H9 (cell line): Measurements from ENCODE around the gene HRH1. TPM values are rescaled to one million over a fixed set of nuclear protein-coding genes. Genes with fewer than 3 reads are reported as not detected.

ENCODE experiments used
- DNase-seq: peaks from one replicate; pipeline ENCODE4 v3.0.0-alpha.2; 2017
- H2AFZ ChIP-seq: one replicate; pipeline ENCODE4 v1.6.1; 2013; ENCODE audit warnings: mild to moderate bottlenecking, low read length, control low read depth, moderate library complexity
- H2AK5ac ChIP-seq: 2 replicates; pipeline ENCODE4 v1.6.1; 2013; ENCODE audit warnings: low read length, control low read depth, mixed read lengths; ENCODE audit not compliant: insufficient read length
- H2BK120ac ChIP-seq: one replicate; pipeline ENCODE4 v1.6.1; 2013; ENCODE audit warnings: low read depth, mild to moderate bottlenecking, low read length, control low read depth, inconsistent platforms; ENCODE audit not compliant: poor library complexity, severe bottlenecking
- H2BK12ac ChIP-seq: 2 replicates; pipeline ENCODE4 v1.6.1; 2013; ENCODE audit warnings: low read length, control low read depth, mixed read lengths, low read depth; ENCODE audit not compliant: insufficient read length
- H2BK15ac ChIP-seq: 2 replicates; pipeline ENCODE4 v1.6.1; 2013; ENCODE audit warnings: low read depth, low read length, control low read depth
- H2BK20ac ChIP-seq: one replicate; pipeline ENCODE4 v1.6.1; 2013; ENCODE audit warnings: low read depth, mild to moderate bottlenecking, low read length, control low read depth, inconsistent platforms; ENCODE audit not compliant: poor library complexity, severe bottlenecking
- H2BK5ac ChIP-seq: 2 replicates; pipeline ENCODE4 v1.6.1; 2013; ENCODE audit warnings: low read length, control low read depth, mixed read lengths; ENCODE audit not compliant: insufficient read length
- H3K14ac ChIP-seq: 2 replicates; pipeline ENCODE4 v1.6.1; 2013; ENCODE audit warnings: low read length, control low read depth; ENCODE audit not compliant: insufficient read depth
- H3K18ac ChIP-seq: 2 replicates; pipeline ENCODE4 v1.6.1; 2013; ENCODE audit warnings: low read depth, mild to moderate bottlenecking, mixed read lengths, low read length, control low read depth; ENCODE audit not compliant: insufficient read length
- H3K23ac ChIP-seq: 2 replicates; pipeline ENCODE4 v1.6.1; 2013; ENCODE audit warnings: low read length, control low read depth, mixed read lengths, low read depth; ENCODE audit not compliant: insufficient read length
- H3K23me2 ChIP-seq: 2 replicates; pipeline ENCODE4 v1.6.1; 2013; ENCODE audit warnings: low read depth, mild to moderate bottlenecking, mixed read lengths, low read length, control low read depth; ENCODE audit not compliant: insufficient read length, poor library complexity, severe bottlenecking
- H3K27ac ChIP-seq: 2 replicates; pipeline ENCODE4 v1.5.1; 2013; ENCODE audit warnings: low read length, control low read depth, mixed read lengths, low read depth; ENCODE audit not compliant: insufficient read length
- H3K27me3 ChIP-seq: 2 replicates; pipeline ENCODE4 v1.6.1; 2013; ENCODE audit warnings: low read length, control low read depth, inconsistent platforms; ENCODE audit not compliant: insufficient read depth
- H3K4ac ChIP-seq: 2 replicates; pipeline ENCODE4 v1.6.1; 2013; ENCODE audit warnings: low read depth, mild to moderate bottlenecking, control low read depth, inconsistent platforms, low read length, moderate library complexity
- H3K4me1 ChIP-seq: 2 replicates; pipeline ENCODE4 v1.6.1; 2013; ENCODE audit warnings: low read length, control low read depth, inconsistent platforms; ENCODE audit not compliant: insufficient read depth
- H3K4me2 ChIP-seq: 2 replicates; pipeline ENCODE4 v1.6.1; 2013; ENCODE audit warnings: low read length, control low read depth, mixed read lengths; ENCODE audit not compliant: insufficient read length, insufficient read depth
- H3K56ac ChIP-seq: 2 replicates; pipeline ENCODE4 v1.6.1; 2013; ENCODE audit warnings: low read depth, mild to moderate bottlenecking, mixed read lengths, low read length, control low read depth; ENCODE audit not compliant: insufficient read length
- H3K79me1 ChIP-seq: 2 replicates; pipeline ENCODE4 v1.6.1; 2013; ENCODE audit warnings: low read depth, mild to moderate bottlenecking, moderate library complexity, low read length, control low read depth, inconsistent platforms; ENCODE audit not compliant: insufficient read depth, poor library complexity, severe bottlenecking
- H3K79me2 ChIP-seq: 2 replicates; pipeline ENCODE4 v1.6.1; 2013; ENCODE audit warnings: low read length, control low read depth, inconsistent platforms; ENCODE audit not compliant: insufficient read depth
- H3K9ac ChIP-seq: 2 replicates; pipeline ENCODE4 v1.6.1; 2013; ENCODE audit warnings: low read length, control low read depth, mixed read lengths; ENCODE audit not compliant: insufficient read length; ENCODE audit errors: extremely low read depth
- H3K9me3 ChIP-seq: one replicate; pipeline ENCODE4 v1.6.1; 2013; ENCODE audit warnings: low read depth, low read length, inconsistent platforms; ENCODE audit not compliant: control insufficient read depth
- H3T11ph ChIP-seq: one replicate; pipeline ENCODE4 v1.6.1; 2013; ENCODE audit warnings: mild to moderate bottlenecking, low read length, control low read depth, inconsistent platforms
- H4K20me1 ChIP-seq: one replicate; pipeline ENCODE4 v1.6.1; 2013; ENCODE audit not compliant: control insufficient read depth, insufficient read length, insufficient read depth
- H4K5ac ChIP-seq: 2 replicates; pipeline ENCODE4 v1.6.1; 2013; ENCODE audit warnings: low read depth, mild to moderate bottlenecking, mixed read lengths, low read length, control low read depth; ENCODE audit not compliant: insufficient read length
- H4K8ac ChIP-seq: replicated peaks from 2 replicates; pipeline ENCODE4 v1.6.1; 2013; ENCODE audit warnings: low read length, control low read depth, mixed read lengths, low read depth; ENCODE audit not compliant: insufficient read length
- H4K91ac ChIP-seq: 2 replicates; pipeline ENCODE4 v1.6.1; 2013; ENCODE audit warnings: low read depth, mild to moderate bottlenecking, moderate library complexity, mixed read lengths, low read length, control low read depth; ENCODE audit not compliant: insufficient read length
- H3K27ac Mint-ChIP-seq, 3 experiments: 2 replicates in 2 of 3; 3 replicates in 1 of 3; pipeline ENCODE4 v1.8.0; 2020 to 2021; ENCODE audit warnings: mixed read lengths in 3 of 3, mild to moderate bottlenecking in 1 of 3, moderate library complexity in 1 of 3
- H3K27me3 Mint-ChIP-seq: 2 replicates; pipeline ENCODE4 v1.8.0; 2021; ENCODE audit warnings: low read depth, mild to moderate bottlenecking, moderate library complexity, mixed read lengths
- H3K36me3 Mint-ChIP-seq, 3 experiments: 2 replicates in 2 of 3; 3 replicates in 1 of 3; pipeline ENCODE4 v1.8.0; 2020 to 2021; ENCODE audit warnings: low read depth in 3 of 3, mixed read lengths in 3 of 3; ENCODE audit not compliant: insufficient read depth in 1 of 3
- H3K4me1 Mint-ChIP-seq, 2 experiments: 2 replicates each; pipeline ENCODE4 v1.8.0; 2020; ENCODE audit warnings: mixed read lengths in 2 of 2
- H3K4me3 Mint-ChIP-seq, 2 experiments: 2 replicates in 1 of 2; 3 replicates in 1 of 2; pipeline ENCODE4 v1.8.0; 2020 to 2021; ENCODE audit warnings: mild to moderate bottlenecking in 2 of 2, mixed read lengths in 2 of 2, moderate library complexity in 1 of 2
- H3K9me3 Mint-ChIP-seq, 2 experiments: 2 replicates in 1 of 2; 3 replicates in 1 of 2; pipeline ENCODE4 v1.8.0; 2020; ENCODE audit warnings: mild to moderate bottlenecking in 2 of 2, mixed read lengths in 2 of 2, moderate library complexity in 1 of 2
- WGBS: extraction: QIAGEN DNeasy Blood & Tissue Kit; methylation state at CpG from one replicate; pipeline ENCODE4 v1.1.7; 2013; ENCODE audit warnings: missing lambda C conversion rate, low lambda C conversion rate, mixed read lengths; ENCODE audit not compliant: insufficient read length; ENCODE audit errors: extremely low coverage; 5-methylcytosine and 5-hydroxymethylcytosine counted together
- total RNA-seq: library from RNA; stranded (reverse); gene quantifications from 2 replicates; pipeline ENCODE4 v1.2.1, GENCODE V29; 2021
- TF ChIP-seq, protein P1 (sequence below): fragments of 200-600 bp; sonication (generic); conservative IDR thresholded peaks from 3 replicates; pipeline ENCODE4 v1.8.0; 2021; ENCODE audit warnings: antibody characterized with exemption, mild to moderate bottlenecking

The HRH1 gene
- total RNA-seq, 1 experiment from 2014 or later = 0.74 TPM

DNA sequence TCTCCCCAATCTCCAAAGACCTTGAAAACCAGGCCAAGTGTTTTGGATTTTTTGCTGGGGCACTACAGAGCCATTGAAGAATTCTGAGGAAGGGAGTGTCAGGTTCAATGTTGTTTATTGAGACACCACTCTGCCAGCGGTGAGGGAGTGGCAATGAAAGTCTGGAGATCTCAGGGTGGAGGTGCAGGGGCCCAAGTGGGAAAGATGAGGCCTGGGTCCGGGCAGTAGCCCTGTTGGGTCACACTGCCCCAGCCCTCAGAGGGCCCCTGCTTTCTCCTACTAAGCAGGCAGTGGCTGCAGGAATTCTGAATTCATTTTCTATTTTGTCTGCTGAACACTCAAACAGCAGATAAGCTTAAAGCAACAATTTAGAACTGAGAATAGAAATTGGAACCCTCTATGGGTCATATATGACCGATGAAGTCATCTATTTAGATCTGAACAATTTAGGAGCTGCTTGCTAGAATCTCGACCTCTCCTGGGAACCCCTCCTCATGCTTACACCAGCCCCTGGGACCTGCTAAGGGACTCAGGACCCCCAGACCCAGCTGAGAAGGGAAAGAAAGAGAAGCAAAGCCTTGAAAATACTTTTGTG, 17.9 kb downstream of the HRH1 start:
- H3K79me2 ChIP-seq = no peaks in the 10 kb centered on the region
- no peak overlapping the region for H3K27ac Mint-ChIP-seq
- H3K4ac ChIP-seq = no peak overlapping the region

More for the DNA sequence above, 17.9 kb downstream of the HRH1 start:
- no peak overlapping the region for H2AK5ac ChIP-seq
- peaks cover 2% of the 10 kb centered on the region for H4K20me1 ChIP-seq
- H3K23me2 ChIP-seq = no peaks in the 10 kb centered on the region
- no peak overlapping the region for H3K27ac ChIP-seq
- no peaks in the 10 kb centered on the region for H3K9me3 Mint-ChIP-seq
- no peak overlapping the region for H2BK15ac ChIP-seq
- H2AFZ ChIP-seq = no peak overlapping the region
- H3K9ac ChIP-seq = no peak overlapping the region
- no peak overlapping the region for H2BK120ac ChIP-seq
- H2BK12ac ChIP-seq = no peak overlapping the region
- no peak overlapping the region for H3K4me3 Mint-ChIP-seq
- H3K36me3 Mint-ChIP-seq = no peaks in the 10 kb centered on the region
- WGBS = no CpG with 5 or more reads among the region's 4 CpGs
- H4K8ac ChIP-seq = no peak overlapping the region
- no peak overlapping the region for H2BK20ac ChIP-seq
- H3K18ac ChIP-seq = no peak overlapping the region
- peaks cover 3% of the 10 kb centered on the region; the same call in 1 of the 2 replicates for H3K27me3 Mint-ChIP-seq
- H3K56ac ChIP-seq = no peak overlapping the region
- DNase-seq = no peak
- H3K79me1 ChIP-seq = no peaks in the 10 kb centered on the region
- H4K5ac ChIP-seq = no peak overlapping the region
- TF ChIP-seq, protein P1, sequence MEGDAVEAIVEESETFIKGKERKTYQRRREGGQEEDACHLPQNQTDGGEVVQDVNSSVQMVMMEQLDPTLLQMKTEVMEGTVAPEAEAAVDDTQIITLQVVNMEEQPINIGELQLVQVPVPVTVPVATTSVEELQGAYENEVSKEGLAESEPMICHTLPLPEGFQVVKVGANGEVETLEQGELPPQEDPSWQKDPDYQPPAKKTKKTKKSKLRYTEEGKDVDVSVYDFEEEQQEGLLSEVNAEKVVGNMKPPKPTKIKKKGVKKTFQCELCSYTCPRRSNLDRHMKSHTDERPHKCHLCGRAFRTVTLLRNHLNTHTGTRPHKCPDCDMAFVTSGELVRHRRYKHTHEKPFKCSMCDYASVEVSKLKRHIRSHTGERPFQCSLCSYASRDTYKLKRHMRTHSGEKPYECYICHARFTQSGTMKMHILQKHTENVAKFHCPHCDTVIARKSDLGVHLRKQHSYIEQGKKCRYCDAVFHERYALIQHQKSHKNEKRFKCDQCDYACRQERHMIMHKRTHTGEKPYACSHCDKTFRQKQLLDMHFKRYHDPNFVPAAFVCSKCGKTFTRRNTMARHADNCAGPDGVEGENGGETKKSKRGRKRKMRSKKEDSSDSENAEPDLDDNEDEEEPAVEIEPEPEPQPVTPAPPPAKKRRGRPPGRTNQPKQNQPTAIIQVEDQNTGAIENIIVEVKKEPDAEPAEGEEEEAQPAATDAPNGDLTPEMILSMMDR = no peak
- H3K14ac ChIP-seq = no peak overlapping the region
- H3T11ph ChIP-seq = no peak overlapping the region
- H3K9me3 ChIP-seq = no peaks in the 10 kb centered on the region
- no peaks in the 10 kb centered on the region for H3K4me1 ChIP-seq
- H2BK5ac ChIP-seq = no peak overlapping the region
- no peak overlapping the region for H3K23ac ChIP-seq
- no peaks in the 10 kb centered on the region for H3K27me3 ChIP-seq
- peaks cover 9% of the 10 kb centered on the region in 2 experiments for H3K4me1 Mint-ChIP-seq
- no peak overlapping the region for H3K4me2 ChIP-seq
- H4K91ac ChIP-seq = no peak overlapping the region
